Cardiac muscle cell (in vitro differentiated cells and primary cell): ENCODE data around the gene ATG16L1. TPM values are rescaled to one million over a fixed set of nuclear protein-coding genes. Genes with fewer than 3 reads are reported as not detected.

ENCODE experiments used
- DNase-seq, 2 donors: peaks; one replicate each; pipeline versions ENCODE4 v3.0.0 to v3.0.0-alpha.2; 2010 to 2017; ENCODE audit warnings: low read depth in 1 of 2, low spot score in 1 of 2
- H3K27ac ChIP-seq: fragments of 200-600 bp; sonication (generic); 2 replicates; pipeline ENCODE4 v1.5.1; 2016
- H3K27me3 ChIP-seq: fragments of 200-600 bp; sonication (generic); 2 replicates; pipeline ENCODE4 v1.6.0; 2016; ENCODE audit warnings: control low read depth
- H3K36me3 ChIP-seq: fragments of 200-600 bp; sonication (generic); 2 replicates; pipeline ENCODE4 v1.5.1; 2016; ENCODE audit warnings: control low read depth
- H3K4me1 ChIP-seq: fragments of 200-600 bp; sonication (generic); 2 replicates; pipeline ENCODE4 v1.8.1; 2017; ENCODE audit warnings: low read depth, mild to moderate bottlenecking, mixed run types
- H3K4me3 ChIP-seq: fragments of 200-600 bp; sonication (generic); 2 replicates; pipeline ENCODE4 v1.5.1; 2016; ENCODE audit warnings: mild to moderate bottlenecking
- H3K9me3 ChIP-seq: fragments of 200-600 bp; sonication (generic); 2 replicates; pipeline ENCODE4 v1.5.1; 2017; ENCODE audit warnings: low read depth, mild to moderate bottlenecking, control low read depth
- CTCF ChIP-seq: IDR thresholded peaks from 2 replicates; pipeline ENCODE4 v1.5.1; 2012; ENCODE audit warnings: low read depth, mild to moderate bottlenecking, low read length
- polyA plus RNA-seq: library from polyadenylated mRNA; unstranded; fragments of >200 nt; fragmentation: Nextera tagmentation; extraction: Ambion mirVana; gene quantifications from 2 replicates; pipeline ENCODE4 v1.2.1, GENCODE V29; 2016
- total RNA-seq: library from RNA; depleted of rRNA; stranded (reverse); fragments of >200 nt; gene quantifications from 2 replicates; pipeline ENCODE4 v1.2.3, GENCODE V29; 2016

ATG16L1 gene
- total and polyA plus RNA-seq, 2 experiments from 2014 or later = 18.5 to 36.1 TPM

DNA sequence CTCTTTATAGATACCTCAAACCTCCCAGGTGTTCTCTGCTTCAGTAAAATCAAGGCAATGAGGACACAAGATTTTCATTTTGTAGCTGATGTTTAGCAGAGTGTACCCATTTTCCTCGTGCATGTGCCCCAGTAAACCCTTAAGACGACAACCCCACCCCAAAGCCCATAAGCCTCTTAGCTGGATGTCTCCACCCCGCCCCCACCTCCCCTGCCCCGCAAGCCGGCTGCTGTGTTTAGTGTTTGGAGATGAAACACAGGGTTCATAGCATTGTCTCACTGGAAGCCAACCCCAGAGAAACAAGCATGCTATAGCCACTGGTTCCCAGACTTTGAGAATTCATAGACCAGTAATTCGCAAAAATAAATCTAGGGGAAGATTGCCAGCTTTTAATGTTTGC, 50.3 kb downstream of the ATG16L1 start:
- Histone ChIP-seq H3K9me3 (no peaks in the 10 kb centered on the region), H3K27ac (no peak overlapping the region), H3K36me3 (no peaks in the 10 kb centered on the region), H3K4me1 (no peaks in the 10 kb centered on the region), H3K4me3 (no peak overlapping the region), H3K27me3 (no peaks in the 10 kb centered on the region)
- TF ChIP-seq CTCF = no peak
- DNase-seq = no peak

GRCh38 chr2:233303252-233303651, 51.8 kb downstream of the ATG16L1 start:
- DNase-seq = peak in 1 of 2 donors; percentile 20

GRCh38 chr2:233307565-233307964, 56.1 kb downstream of the ATG16L1 start, which contains the start of gene SAG:
Gene SAG, plus strand, starts transcription at chr2:233307816. Its CDS starts 1,374 bp downstream, at chr2:233309190.
- Histone ChIP-seq H3K36me3 (no peaks in the 10 kb centered on the region), H3K27me3 (no peaks in the 10 kb centered on the region), H3K4me3 (no peak within 1 kb of the TSS), H3K9me3 (no peaks in the 10 kb centered on the region), H3K27ac (no peak within 1 kb of the TSS), H3K4me1 (no peaks in the 10 kb centered on the region)
- TF ChIP-seq CTCF = no peak
- no peak for DNase-seq

More at GRCh38 chr2:233303252-233303651, 51.8 kb downstream of the ATG16L1 start:
- Histone ChIP-seq H3K36me3 (no peaks in the 10 kb centered on the region), H3K4me3 (no peak overlapping the region), H3K9me3 (no peaks in the 10 kb centered on the region), H3K27me3 (no peaks in the 10 kb centered on the region), H3K27ac (no peak overlapping the region), H3K4me1 (no peaks in the 10 kb centered on the region)
- no peak for TF ChIP-seq CTCF

GRCh38 chr2:233311241-233311926, 59.9 kb downstream of the ATG16L1 start:
- no peaks in the 10 kb centered on the region for H3K4me1 ChIP-seq
- no peak overlapping the region for H3K27ac ChIP-seq
- no peak for DNase-seq
- no peaks in the 10 kb centered on the region for H3K27me3 ChIP-seq
- H3K9me3 ChIP-seq = no peaks in the 10 kb centered on the region
- H3K36me3 ChIP-seq = no peaks in the 10 kb centered on the region
- no peak for TF ChIP-seq CTCF
- H3K4me3 ChIP-seq = no peak overlapping the region

DNA sequence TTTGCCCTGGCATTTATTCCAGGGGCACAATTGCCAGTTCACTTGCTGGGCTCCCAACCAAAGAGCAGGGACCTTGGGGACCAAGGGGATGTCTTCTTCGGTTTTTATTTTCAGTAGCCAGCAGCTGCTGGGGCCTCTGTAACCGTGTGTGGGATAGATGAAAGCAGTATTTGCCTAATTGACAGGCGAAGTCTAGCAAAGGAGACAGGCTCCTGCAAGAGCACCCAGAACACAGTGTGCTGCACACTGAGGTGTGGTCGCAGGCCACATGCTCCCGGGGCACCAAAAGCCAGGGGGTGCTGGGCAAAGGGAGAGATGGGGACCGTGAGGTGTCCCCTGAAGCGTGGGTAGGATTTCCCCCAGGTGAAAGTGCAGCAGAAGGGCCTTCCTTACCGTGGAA, 61.4 kb downstream of the ATG16L1 start:
- no peaks in the 10 kb centered on the region for H3K27me3 ChIP-seq
- no peak overlapping the region for H3K4me3 ChIP-seq
- no peaks in the 10 kb centered on the region for H3K36me3 ChIP-seq
- no peaks in the 10 kb centered on the region for H3K4me1 ChIP-seq
- TF ChIP-seq CTCF = no peak
- H3K27ac ChIP-seq = no peak overlapping the region
- DNase-seq = no peak
- H3K9me3 ChIP-seq = no peaks in the 10 kb centered on the region
